HG03066 (cell line): ENCODE measurements around the gene CCDC148.

Source experiments
- ATAC-seq: cut with Tn5 transposase; IDR thresholded peaks from one replicate; pipeline ENCODE4 v1.9.1; 2021; ENCODE audit warnings: low read depth; ENCODE audit not compliant: unreplicated experiment

CCDC148 gene

GRCh38 chr2:158456309-158457066, at the start of gene CCDC148, which contains the start of gene PKP4:
Gene CCDC148 (minus strand): TSS chr2:158456753. CDS start chr2:158456439, 314 bp downstream.
Gene PKP4 (plus strand): TSS chr2:158456952. CDS start chr2:158533185, 76,233 bp downstream.
- peak; percentile 87 for ATAC-seq

- no peak for ATAC-seq
These were observed 48.9 kb upstream of the CCDC148 start for GRCh38 chr2:158505448-158505934.

DNA sequence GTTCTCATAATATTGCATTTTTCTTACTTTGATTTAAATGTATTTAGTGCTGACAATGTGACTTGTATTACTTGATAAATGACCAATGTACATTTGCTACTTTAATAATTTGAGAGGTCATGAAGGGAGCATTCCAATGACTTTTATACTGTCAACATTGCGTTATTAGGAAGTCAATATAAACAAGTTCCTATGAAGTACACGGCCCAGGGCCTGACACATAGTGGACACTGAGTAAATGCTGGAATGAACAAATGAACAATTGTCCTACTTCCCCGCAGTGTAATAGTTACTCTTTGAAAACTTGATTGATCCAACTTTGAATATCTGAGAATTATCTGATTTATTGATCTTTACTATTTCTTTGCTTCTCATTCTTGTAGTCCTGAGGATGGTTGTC, 47.5 kb upstream of the CCDC148 start:
- ATAC-seq = no peak

DNA sequence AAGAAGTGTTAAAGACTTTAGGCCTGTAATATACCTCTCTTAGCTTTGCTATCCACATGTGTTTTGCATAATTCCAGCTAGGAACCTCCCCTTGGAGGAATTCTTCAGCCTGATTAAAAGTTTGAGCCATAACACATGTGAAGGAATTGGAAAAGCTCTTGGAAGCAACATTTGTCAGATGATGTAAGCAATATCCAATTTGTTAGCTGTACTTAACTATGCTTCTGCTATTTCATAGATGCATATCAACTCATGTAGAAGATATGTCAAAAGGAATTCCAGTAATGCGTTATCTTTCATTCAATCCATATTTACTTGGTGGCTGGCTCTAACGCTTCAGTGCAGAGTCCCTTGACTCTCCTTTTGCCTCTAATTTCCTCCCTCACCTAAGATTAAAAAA, 46.4 kb upstream of the CCDC148 start:
- ATAC-seq = no peak

- ATAC-seq = no peak
These were observed 44.7 kb upstream of the CCDC148 start for GRCh38 chr2:158501301-158501700.

DNA sequence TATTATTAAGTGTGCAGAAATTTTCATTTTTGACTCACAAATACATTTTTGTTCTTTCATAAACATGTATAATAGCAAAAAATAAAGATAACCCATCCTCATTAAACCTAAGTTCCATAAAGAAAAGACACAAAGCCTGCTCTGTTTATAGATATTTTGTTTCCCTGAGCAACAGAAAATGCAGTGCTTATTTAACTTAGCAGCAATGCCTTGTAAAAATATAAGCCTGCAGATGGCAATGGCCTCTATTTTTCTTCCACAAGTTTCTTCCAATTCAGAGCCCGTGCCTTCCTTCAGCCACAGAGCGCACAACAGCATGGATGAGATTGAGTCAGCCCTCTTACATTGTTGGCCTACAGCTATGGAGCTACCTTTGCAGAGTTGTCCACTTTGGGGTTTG, 43.8 kb upstream of the CCDC148 start:
- no peak for ATAC-seq

GRCh38 chr2:158499383-158499782, 42.8 kb upstream of the CCDC148 start:
- no peak for ATAC-seq

- ATAC-seq = no peak
These were observed 42.2 kb upstream of the CCDC148 start for GRCh38 chr2:158498749-158499136.

DNA sequence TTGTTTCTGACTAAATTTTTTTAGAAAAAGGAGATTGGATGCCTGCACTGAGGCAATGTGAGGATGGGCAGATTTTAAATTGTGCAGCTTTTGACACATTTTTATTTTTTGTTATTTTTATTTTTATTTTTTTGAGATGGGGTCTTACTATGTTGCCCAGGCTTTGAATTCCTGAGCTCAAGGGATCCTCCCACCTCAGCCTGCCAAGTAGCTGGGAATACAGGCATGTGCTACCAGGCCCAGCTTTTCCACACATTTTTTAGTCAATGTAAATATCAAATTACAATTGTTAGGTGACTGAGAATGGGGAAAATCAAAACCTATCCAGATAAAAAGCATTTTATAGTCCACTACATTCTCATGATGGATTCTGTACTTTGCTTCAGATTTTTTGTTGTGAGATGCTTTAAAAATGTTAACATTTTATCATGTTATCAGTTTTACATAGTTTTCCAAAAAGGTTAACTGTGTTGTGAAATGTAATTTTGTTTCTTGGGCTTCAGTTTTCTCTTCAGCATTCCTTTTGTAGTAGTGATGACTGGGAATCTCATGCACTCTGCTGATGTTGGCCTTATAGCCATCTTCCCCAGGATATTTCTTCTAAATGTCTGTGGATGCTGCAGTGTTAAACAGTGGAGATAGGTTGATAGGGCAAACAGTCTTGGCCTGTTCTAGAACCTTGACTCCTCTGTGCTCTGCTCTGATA, 41.6 kb upstream of the CCDC148 start:
- no peak for ATAC-seq

GRCh38 chr2:158497486-158497885, 40.9 kb upstream of the CCDC148 start:
- no peak for ATAC-seq

DNA sequence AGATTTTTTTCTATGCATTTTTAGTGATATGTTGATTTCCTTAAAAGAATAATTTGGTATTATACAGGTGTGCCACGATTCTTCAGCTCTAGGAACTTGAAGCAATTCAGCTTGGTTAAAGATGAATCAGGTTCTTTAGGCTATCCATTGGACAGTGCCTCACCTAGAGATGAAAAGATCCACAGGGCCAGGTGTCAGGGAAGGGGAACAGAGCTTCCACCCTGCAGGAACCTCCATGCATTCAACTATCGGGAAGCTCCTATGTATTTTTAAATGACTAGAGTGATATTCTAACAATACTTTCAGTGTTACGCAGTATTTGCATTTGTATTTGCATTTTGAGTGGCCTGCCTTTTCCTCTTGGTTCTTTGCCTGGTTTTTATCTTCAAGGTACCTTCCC, 40.4 kb upstream of the CCDC148 start:
- ATAC-seq = no peak

DNA sequence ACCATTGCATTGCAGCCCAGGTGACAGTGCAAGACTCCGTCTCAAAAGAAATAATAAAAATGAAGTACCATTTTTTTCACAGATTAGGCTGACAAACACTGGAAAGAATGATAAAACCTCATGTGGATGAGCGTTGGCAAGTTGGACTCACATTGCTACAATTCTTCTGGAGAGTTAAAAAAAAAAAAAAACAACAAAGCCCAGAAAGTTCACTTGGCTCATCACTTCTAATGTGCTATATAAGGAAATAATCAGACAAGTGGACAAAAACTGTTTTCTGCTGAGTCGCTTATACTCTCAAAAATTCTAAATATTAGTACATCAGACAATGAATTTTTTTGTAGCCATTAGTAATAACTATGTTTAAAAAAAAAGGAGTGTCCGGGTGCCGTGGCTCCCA, 38.6 kb upstream of the CCDC148 start:
- no peak for ATAC-seq

- no peak for ATAC-seq
These were observed 36.9 kb upstream of the CCDC148 start for GRCh38 chr2:158493458-158493857.

GRCh38 chr2:158491072-158491471, 34.5 kb upstream of the CCDC148 start:
- no peak for ATAC-seq

DNA sequence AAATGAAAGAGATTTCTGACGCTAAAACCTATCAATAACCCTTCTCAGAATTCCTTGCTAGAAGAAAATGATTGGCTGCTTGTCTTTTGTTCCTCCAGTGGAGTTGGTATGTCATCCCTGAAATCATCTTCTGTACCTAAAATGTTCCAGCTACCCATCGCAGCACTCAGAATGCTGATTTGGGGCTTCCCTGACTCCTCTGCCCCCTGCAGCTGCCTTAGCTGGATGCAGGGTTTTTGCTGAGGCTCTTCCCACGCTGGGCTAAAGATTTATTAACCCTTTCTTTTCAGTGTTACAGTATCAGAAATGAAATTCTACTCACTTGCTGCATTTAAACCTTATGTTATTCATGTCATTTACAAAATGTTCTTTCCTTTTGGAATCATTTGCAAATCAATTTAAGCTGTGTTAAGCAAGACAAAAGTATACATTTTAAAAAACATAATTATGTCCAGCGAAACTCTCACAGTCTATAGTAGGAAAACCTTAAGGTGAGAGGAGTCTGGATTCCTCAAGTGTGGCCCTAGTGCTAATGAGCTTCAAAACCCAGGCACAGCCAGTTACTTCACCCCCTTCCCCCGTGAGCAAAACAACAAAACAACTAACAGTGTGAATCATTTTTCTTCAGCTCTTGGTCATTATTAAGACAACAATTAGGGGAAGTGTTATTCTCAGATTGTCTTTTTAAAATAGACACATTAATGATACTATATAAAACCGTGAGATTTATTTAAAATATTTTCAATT, 33.0 kb upstream of the CCDC148 start:
- ATAC-seq = no peak

- ATAC-seq = no peak
These were observed 32.1 kb upstream of the CCDC148 start for GRCh38 chr2:158488442-158489216.

DNA sequence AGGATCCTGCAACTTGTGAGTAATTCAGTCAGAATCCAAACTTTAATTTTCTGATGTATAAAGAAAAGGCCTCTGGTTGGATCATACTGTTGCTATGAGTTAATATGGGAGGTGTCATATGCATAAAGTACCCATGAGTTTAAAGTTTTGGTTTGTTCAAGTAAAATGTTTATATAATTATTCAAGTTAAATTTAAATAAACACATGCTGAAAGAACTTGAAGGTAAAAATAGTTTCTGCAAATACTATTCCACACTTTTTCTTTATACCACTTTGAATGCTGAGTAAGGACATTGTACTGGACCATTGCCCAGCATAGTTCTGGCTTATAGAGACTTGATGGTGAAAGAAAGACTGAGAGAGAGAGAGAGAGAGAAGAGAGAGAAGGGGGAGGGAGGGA, 30.9 kb upstream of the CCDC148 start:
- ATAC-seq = no peak

DNA sequence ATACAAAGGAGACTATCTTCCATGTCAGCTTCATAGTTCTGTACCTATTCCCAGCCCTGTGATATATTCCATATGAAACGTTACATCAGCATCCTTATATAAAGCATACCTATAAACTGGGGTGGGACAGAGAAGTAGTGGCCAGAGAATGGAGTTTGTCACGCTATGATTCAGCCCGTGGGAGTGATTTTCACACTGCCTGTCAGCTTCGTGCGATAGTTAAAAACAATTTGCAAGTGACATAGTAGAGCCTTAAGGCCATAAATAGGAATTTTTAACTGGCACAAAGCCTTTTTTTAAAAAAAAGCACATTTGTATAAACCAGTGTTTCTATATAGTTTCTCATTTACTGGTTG, 30.4 kb upstream of the CCDC148 start:
- no peak for ATAC-seq

GRCh38 chr2:158486150-158486969, 29.8 kb upstream of the CCDC148 start:
- ATAC-seq = no peak
